HG03439 (cell line): Measurements from ENCODE around the gene SNTB2.
A peak's percentile ranks its signal among the peaks of the same experiment; 100 is the strongest.
"Not testable (repeated sequence)": the region's sequence is repeated elsewhere in the genome, so short reads cannot be mapped to it uniquely, and the experiment has no call there.

Source experiments
- ATAC-seq: cut with Tn5 transposase; IDR thresholded peaks from one replicate; pipeline ENCODE4 v1.9.1; 2021; ENCODE audit warnings: mild to moderate bottlenecking, moderate library complexity; ENCODE audit not compliant: unreplicated experiment

The SNTB2 gene

DNA sequence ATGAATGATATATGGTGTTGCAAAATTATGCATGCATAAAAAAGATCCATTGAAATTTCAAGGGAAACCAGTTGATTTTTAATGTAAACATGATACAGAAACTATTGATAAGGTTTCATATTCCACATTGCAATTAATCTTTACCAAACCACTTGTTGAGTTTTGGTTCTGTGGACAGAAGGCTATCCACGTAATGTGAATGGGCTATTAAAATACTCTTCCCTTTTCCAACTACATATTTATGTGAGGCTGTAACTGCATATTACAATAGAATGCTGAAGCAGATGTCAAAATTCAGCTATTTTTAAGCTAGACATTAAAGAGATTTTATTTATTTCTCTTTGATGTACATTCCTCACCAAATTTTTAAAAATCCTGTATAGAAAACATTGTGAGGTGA, 90.4 kb downstream of the SNTB2 start:
- no peak for ATAC-seq

- no peak for ATAC-seq
These were observed 96.9 kb downstream of the SNTB2 start for GRCh38 chr16:69283851-69284250.

GRCh38 chr16:69285240-69285639, 98.3 kb downstream of the SNTB2 start:
- no peak for ATAC-seq

GRCh38 chr16:69286941-69287713, 100.2 kb downstream of the SNTB2 start:
- ATAC-seq: no peak

GRCh38 chr16:69291657-69292056, 104.7 kb downstream of the SNTB2 start:
- not testable (repeated sequence) for ATAC-seq

GRCh38 chr16:69293401-69293800, 106.4 kb downstream of the SNTB2 start:
- ATAC-seq: no peak

DNA sequence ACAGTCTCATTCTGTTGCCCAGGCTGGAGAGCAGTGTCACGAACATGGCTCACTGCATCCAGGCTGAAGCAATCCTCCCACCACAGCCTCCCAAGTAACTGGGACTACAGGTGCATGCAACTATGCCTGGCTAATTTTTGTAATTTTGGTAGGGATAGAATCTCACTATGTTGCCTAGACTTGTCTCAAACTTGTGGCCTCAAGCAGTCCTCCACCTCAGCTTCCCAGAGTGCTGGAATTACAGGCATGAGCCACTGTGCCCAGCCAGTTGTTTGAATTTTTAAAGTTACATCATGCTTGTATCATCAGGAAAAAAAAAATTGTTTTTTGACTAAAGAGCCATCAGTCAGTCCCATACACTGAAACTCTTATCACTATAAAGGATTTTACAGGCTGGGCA, 107.1 kb downstream of the SNTB2 start:
- no peak for ATAC-seq

- ATAC-seq: not testable (repeated sequence)
These were observed 109.8 kb downstream of the SNTB2 start for GRCh38 chr16:69296771-69297170.

- no peak for ATAC-seq
These were observed 111.3 kb downstream of the SNTB2 start for GRCh38 chr16:69298261-69298660.

GRCh38 chr16:69301187-69301586, 114.2 kb downstream of the SNTB2 start:
- ATAC-seq: no peak

- ATAC-seq: no peak
These were observed 114.9 kb downstream of the SNTB2 start for GRCh38 chr16:69301861-69302260.

DNA sequence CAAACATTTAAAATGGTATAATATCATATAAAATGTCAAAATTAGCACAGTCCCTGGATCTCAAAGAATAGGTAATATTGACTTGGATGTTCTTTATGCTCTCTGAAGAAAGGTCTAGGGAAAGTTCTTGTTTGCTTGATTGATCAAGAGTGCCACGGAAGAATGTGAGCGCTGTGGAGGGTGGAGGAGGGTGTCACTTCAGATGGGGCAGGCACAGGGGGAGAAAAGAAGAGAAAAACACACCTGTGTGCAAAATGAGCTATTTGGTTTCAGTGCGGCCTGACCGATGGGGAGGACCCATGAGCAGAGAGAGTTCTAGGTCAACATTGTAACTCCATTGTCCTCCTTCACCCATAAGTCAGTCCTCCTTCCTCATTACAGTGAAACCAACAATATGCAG, 115.3 kb downstream of the SNTB2 start:
- no peak for ATAC-seq

GRCh38 chr16:69306031-69306430, 119.1 kb downstream of the SNTB2 start:
- no peak for ATAC-seq

- no peak for ATAC-seq
These were observed 120.1 kb downstream of the SNTB2 start for GRCh38 chr16:69307091-69307490.

- no peak for ATAC-seq
These were observed 120.9 kb downstream of the SNTB2 start for GRCh38 chr16:69307856-69308255.

DNA sequence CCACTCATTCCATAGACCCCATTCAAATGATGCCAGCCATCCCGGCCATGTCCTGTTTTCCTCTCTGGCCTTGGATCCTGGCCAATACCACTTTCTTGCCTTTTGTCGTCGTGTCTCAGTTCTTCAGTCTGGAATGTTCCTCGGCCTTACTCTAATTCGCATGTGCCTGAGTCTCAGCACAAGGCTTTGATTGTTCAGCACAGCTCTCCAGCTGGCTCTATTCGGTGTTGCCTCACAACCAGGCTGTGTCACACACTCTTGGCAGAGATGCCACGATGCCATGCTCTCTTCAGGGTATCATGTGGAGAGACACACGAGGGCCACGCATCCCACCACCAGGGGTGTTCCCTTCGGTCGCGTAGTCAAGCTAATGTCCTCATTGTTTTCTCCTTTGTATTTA, 122.4 kb downstream of the SNTB2 start:
- ATAC-seq: no peak

DNA sequence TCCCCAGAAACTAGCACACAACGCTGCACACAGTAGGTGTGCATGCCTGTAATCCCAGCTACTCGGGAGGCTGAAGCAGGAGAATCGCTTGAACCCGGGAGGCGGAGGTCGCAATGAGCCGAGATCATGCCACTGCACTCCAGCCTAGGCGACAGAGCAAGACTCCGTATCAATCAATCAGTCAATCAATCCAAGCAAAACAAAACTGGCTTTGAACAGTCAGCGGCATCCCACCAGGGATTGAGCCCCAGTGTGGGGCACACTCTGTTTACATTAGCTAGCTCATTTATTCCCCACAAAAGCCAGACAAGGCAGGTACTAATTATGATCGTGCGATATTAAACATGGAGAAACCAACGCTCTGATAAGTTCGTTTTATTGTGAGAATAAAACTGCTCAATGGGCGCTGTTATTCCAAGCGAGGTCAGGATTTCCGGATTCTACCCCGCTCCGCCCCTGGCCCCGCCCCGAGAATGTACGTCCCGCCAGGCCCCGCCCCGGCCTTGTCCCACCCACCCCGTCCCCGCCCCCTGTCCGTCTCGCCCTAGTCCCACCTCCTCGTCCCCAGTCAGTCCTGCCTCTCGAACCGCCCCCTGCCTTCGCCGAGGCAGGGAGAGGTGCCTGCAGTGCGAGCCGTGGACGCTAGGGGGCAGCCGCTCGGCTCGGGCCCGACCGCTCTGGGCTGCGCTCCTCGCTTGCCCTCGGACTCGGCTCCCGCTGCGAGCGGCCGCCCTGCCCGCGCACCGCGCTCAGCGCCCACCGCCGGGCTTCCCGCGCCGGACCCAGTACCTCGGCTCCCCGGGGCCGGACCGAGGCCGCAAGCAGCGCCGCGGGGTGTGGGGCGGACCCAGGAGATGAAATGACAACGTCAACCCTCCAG, 123.9 kb downstream of the SNTB2 start, which contains the start of gene VPS4A:
VPS4A (plus strand) TSS at position 698 of the 880 bp plus-strand sequence; CDS start at position 860, 162 bp downstream.
- ATAC-seq: peak; percentile 92

GRCh38 chr16:69311533-69312387, 124.8 kb downstream of the SNTB2 start:
- peak; percentile 55 for ATAC-seq

DNA sequence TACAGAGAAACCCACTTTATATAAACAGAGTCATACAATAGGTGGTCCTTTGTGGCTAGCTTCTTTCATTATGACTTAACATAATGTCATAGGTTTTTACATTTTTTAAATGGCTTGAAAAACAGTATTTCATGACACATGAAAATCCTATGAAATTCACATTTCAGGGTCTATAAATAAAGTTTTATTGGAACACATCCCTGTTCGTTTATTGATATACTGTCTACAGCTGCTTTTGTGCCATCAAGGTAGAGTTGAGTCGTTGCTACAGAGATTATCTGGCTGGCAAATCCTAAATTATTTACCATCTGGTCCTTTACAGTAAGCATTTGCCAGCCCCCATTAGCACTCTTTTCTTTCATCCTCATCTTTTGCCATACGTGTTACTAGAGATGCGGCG, 126.5 kb downstream of the SNTB2 start:
- no peak for ATAC-seq

GRCh38 chr16:69314534-69314933, 127.6 kb downstream of the SNTB2 start:
- no peak for ATAC-seq
